GM21529 (cell line): ENCODE measurements around the gene ELP2.
"Not testable (repeated sequence)": the region's sequence is repeated elsewhere in the genome, so short reads cannot be mapped to it uniquely, and the experiment has no call there.

Experiments used
- ATAC-seq: cut with Tn5 transposase; IDR thresholded peaks from one replicate; pipeline ENCODE4 v1.9.1; 2021; ENCODE audit not compliant: unreplicated experiment

Gene ELP2

GRCh38 chr18:36187826-36188721 lies 58.4 kb downstream of the ELP2 start:
- no peak for ATAC-seq

DNA sequence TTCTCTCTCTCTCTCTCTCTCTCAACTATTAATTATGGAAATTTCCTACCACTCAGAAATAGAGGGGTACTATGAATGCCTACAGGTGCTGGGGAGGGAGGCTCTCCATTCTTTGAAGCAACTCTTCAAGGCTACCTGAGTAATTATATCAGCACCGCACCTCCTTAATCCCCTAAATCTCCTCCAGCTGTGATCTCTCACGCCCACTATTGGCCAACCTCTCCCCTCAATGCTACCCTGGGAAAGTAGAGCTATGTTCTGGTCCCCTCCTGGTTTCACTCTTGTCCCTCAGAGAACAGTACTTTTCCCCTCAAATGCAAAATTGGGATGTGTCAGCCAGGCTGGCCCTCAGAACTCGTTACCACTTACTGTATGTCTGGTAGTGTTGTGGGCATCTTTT lies 59.2 kb downstream of the ELP2 start:
- ATAC-seq: no peak

DNA sequence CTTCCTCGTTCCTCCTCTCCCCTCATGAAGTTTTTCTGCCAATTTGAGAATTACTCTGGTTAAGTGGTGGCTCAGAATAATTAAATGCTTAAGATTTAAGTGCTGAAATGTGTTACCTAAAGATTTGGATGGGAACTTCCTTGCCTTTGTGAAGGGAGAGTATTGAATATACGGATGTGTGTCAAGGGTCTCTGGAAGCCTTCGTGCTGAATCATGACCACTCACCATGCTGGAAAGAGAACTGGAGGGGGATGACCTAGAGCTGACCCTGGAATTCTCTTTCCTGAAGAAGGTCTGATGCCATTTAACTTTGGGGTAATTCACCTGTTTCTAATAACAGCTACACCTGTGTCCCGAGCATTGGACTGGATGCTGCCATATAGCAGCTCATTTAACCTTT lies 59.8 kb downstream of the ELP2 start:
- no peak for ATAC-seq

DNA sequence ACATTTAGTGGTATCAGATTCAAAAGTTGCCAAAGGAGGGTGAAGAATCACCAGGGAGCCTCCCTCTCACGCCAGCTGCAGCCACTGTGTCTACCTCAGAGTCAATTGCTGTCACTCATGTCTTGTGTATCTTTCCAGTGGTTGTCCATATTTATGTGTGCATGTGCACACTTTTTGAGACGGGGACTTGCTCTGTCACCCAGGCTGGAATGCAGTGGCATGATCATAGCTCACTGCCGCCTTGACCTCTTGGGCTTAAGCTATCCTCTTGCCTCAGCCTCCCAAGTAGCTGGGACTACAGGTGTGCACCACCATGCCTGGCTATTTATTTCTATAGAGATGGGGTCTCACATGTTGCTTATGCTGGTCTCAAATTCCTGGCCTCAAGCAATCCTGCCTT lies 61.6 kb downstream of the ELP2 start:
- no peak for ATAC-seq

- ATAC-seq: no peak
Measured at GRCh38 chr18:36191711-36192110, 62.0 kb downstream of the ELP2 start.

GRCh38 chr18:36194600-36195315 lies 65.1 kb downstream of the ELP2 start:
- no peak for ATAC-seq

DNA sequence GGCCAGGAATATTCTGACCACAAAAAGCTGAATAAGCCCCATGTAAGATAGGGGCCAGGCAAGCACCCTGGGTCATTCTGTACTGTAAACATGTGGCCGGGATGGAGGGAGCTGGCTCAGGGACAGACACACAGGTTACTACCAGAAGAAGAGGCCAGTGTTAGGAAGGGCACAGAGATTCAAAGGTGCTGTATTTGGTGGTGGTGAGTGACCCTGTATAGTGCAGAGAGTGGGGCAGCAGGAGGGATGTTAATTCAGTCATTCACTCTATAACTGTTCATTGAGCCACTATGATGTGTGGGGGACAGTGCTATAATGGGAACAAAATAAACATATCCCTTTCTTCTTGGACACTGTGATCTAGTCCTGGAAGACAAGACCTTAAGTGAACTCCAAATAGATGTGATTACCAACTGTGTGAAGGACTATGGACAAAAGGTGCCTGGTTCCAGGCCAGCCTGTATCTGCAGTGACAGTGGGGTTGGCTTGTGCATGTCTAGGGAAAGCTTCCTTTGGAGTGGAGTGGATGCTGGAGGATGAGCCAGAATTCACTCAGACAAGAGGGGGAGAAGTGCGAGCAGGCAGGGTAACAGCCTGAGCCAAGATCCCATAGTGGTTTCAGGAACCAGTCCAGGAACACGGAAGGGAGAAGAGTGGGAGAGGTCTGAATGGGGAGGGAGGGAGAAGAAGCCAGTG lies 65.9 kb downstream of the ELP2 start:
- ATAC-seq: no peak

GRCh38 chr18:36196238-36196995 lies 66.7 kb downstream of the ELP2 start:
- no peak for ATAC-seq

DNA sequence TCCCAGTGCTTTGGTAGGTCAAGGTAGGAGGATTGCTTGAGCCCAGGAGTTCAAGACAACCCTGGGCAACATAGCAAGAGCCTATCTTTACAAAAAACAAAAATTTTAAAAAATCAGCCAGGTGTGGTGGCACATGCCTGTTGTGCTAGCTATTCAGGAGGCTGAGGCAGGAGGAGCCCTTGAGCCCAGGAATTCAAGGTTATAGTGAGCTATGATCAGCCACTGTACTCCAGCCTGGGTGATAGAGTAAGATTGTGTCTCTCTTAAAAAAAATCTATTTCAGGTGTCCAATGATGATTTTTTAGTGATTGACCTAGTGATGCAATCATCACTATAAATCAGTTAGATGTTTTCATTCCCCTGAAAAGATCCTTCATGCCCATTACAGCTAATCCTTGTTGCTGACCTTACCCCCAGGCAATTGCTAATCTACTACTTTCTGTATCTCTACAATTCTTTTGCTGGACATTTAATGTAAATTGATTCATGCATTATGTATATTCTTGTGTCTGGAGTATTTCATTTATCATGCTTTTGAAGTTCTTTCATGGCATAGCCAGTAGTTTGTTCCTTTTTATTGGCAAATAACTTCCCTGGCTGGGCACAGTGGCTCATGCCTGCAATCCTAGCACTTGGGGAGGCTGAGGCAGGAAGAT lies 67.9 kb downstream of the ELP2 start:
- ATAC-seq: no peak

- ATAC-seq: no peak
Measured at GRCh38 chr18:36199691-36200295, 70.1 kb downstream of the ELP2 start.

DNA sequence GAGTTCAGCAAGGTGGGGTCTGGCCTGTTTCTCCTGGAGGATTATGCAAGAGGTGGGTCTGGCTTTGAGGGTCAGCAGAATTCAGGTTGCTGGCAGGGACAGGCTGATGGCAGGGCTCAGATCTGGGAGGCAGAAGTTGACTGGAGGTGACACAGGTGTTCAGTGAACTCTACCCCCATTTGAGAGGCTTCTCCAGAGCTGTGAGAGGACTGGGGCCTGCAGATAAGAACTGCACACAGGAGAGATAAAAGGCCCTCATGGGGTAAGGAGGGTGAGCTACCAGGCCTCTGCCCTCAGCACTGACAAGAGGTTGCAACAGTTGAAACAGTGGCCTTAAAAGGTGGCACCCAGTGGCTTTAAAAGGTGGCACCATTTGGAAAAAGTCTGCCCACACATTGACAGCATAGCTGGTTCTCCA lies 70.7 kb downstream of the ELP2 start:
- no peak for ATAC-seq

DNA sequence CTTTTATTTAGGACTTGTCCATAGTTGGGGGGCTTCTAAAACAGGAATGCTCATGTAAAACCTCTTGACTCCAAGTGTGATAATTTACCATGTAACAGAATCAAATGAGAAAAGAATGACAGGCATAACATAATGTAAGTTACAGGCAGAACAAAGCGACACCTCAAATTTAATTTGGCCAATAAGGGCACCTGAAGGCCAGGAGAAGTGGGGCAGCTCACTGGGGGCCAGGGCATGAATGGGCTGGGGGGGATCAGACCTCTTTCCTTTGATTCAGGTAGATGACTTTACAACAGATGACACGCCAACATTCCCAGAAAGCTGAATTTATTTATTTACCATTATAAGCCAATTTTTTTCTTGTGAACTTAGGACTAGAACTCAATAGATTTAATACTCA lies 72.1 kb downstream of the ELP2 start:
- no peak for ATAC-seq

DNA sequence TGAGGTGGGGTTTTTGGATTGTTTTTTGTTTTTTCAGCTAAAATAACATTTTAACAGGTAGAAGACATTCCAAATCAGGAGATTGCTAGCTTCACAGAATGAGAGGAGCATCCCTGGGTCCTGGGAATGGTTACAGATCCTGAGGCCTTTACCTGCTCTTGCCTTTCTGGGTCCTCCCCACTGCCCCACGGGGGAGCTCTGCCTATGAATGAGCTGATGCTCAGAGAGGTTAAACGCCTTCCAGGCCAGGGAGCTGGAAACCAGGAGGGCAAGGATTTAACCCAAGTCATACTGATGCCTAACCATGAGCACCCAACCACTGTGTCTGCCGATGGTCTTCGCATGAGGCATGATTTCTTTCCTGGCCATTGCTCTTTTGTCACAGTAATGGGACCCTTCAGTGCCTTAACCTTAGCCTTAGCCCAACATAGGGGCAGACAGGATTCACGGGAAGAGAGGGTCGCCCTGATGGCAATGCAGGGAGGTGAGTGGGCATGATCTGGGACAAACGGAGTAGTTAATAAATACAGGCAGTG lies 73.7 kb downstream of the ELP2 start:
- ATAC-seq: no peak

GRCh38 chr18:36205166-36205565 lies 75.5 kb downstream of the ELP2 start:
- ATAC-seq: no peak

DNA sequence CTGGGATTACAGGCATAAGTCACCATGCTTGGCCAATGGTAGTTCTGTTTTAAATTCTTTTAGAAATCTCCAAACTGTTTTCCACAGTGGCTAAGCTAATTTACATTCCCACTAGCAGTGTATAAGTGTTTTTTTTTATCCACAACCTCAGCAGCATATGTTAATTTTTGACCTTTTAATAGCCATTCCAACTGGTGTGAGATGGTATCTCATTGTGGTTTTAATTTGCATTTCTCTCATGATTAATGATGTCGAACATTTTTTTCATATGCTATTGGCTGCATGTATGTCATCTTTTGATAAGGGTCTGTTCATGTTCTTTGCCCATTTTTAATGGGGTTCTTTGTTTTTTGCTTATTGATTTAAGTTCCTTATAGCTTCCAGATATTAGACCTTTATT lies 77.6 kb downstream of the ELP2 start:
- ATAC-seq: no peak

DNA sequence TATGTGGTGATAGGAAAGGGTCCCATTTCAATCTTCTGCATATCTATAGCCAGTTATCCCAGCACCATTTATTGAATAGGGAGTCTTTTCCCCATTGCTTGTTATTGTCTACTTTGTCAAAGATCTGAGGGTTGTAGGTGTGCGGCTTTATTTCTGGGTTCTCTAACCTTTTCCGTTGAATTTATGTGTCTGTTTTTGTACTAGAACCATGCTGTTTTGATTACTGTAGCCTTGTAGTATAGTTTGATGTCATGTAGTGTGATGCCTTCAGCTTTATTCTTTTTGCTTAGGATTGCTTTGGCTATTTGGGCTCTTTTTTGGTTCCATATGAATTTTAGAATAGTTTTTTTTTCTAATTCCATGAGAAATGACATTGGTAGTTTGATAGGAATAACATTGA lies 78.3 kb downstream of the ELP2 start:
- not testable (repeated sequence) for ATAC-seq

DNA sequence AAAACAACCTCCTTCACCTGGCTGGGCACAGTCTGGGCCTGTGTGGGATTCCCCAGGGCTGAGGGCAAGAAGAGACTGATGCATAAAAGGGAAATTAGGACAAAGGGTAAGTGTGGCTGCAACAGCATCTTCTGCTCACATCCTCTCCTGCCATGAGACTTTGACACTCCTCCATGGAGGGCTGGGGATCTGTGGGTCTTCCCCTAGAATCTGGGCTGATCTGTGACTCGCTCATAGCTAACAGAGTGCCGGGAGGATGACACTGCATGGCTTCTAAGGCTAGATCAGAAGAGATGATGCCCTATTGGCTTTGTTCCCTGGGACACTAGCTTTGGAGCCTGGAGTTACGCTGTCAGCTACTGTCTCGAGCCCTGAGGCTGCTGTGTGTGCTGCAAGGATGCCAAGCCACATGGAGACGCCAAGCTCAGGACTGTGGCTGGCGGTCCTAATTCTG lies 81.9 kb downstream of the ELP2 start:
- no peak for ATAC-seq

DNA sequence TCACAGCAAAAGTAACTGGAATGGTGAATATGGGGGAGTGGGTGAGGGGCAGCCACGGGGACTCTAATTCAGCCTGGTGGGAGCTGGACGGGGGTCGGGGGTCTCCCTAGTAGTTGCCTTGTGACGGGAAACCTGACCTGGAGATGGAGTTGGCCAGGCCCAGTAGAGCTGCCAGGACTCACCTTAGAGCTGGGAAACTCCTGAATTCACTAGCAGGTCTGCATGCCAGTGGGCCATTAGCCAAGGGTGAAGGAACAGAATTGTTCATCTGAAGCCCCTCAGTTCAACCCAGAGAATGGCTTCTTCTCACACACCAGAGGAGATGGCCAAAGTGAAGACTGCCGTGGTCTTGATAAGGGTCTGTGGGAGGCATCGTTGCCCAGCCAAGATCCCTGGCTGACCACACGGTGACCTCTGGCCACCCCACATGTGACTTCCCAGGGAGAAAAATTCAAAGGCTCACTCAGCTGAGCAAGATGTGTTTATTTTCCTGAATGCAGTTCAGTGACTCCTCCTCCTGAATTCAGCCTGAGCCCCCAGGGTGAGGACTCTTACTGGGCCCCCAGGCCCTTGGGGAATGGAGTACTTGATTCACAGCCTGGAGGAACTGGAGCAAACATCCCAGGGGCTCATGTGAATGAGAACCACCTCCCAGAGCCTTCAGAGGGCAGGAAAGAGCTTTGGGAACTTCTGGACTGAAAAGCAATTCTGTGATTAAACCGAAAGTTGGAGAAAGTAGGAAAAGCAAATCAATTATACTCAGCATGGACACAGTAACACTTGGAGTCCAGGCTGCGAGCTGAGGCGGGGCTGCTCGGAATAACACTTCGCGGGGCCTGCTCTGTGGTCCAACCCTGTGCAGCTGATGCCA lies 82.8 kb downstream of the ELP2 start:
- ATAC-seq: no peak

- ATAC-seq: no peak
Measured at GRCh38 chr18:36214811-36215210, 85.1 kb downstream of the ELP2 start.
